ENCODE measurements around the gene NDUFAF4. TPM values are rescaled to one million over a fixed set of nuclear protein-coding genes. Genes with fewer than 3 reads are reported as not detected.

The NDUFAF4 gene
- total and polyA plus RNA-seq, 2 of the 13 experiments (the other 11 are each of a cell fraction or from before 2014, with no cell fraction given), result 41.3 to 59.7 TPM

DNA sequence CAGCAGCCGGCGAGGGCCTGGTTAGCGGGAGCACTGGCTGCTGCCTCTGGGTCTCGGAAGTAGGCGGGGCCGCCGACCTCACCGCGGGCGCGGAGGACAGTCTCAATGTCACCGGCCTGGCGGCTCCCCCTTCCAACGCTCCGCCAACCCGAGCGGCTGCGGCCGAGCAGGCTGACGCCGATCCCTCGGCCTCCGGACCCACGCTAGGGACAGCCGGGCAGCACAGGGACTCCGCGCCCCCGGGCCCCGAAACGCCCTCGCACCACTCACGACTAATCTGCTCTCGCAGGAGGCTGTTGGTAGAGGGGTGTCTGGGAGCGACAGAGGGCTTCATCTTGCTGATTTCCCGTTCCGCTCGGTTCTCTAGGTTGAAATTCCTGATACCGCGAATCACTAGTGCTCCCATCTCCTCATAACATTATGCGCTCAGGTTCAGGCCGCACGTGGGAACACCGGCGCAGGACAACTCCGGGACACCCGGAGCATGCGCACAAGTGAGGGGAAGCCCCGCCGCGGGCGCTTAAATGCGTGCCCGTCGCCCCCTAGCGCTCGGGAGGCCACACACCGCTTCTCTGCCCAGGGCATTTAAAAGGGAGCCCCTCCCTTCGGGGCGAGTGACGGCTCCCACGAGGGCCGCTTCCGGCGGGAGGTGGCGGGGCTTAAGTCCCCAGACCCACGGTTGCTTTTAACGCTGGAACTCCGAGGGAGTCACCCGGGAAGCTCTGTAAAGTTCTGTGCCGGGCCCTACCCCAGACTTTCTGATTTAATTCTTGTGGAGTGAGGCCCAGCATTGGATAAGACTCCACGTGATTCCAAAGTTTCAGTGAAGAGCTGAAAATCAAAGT, at the start of gene NDUFAF4 (continued):
- TF ChIP-seq, protein P1, sequence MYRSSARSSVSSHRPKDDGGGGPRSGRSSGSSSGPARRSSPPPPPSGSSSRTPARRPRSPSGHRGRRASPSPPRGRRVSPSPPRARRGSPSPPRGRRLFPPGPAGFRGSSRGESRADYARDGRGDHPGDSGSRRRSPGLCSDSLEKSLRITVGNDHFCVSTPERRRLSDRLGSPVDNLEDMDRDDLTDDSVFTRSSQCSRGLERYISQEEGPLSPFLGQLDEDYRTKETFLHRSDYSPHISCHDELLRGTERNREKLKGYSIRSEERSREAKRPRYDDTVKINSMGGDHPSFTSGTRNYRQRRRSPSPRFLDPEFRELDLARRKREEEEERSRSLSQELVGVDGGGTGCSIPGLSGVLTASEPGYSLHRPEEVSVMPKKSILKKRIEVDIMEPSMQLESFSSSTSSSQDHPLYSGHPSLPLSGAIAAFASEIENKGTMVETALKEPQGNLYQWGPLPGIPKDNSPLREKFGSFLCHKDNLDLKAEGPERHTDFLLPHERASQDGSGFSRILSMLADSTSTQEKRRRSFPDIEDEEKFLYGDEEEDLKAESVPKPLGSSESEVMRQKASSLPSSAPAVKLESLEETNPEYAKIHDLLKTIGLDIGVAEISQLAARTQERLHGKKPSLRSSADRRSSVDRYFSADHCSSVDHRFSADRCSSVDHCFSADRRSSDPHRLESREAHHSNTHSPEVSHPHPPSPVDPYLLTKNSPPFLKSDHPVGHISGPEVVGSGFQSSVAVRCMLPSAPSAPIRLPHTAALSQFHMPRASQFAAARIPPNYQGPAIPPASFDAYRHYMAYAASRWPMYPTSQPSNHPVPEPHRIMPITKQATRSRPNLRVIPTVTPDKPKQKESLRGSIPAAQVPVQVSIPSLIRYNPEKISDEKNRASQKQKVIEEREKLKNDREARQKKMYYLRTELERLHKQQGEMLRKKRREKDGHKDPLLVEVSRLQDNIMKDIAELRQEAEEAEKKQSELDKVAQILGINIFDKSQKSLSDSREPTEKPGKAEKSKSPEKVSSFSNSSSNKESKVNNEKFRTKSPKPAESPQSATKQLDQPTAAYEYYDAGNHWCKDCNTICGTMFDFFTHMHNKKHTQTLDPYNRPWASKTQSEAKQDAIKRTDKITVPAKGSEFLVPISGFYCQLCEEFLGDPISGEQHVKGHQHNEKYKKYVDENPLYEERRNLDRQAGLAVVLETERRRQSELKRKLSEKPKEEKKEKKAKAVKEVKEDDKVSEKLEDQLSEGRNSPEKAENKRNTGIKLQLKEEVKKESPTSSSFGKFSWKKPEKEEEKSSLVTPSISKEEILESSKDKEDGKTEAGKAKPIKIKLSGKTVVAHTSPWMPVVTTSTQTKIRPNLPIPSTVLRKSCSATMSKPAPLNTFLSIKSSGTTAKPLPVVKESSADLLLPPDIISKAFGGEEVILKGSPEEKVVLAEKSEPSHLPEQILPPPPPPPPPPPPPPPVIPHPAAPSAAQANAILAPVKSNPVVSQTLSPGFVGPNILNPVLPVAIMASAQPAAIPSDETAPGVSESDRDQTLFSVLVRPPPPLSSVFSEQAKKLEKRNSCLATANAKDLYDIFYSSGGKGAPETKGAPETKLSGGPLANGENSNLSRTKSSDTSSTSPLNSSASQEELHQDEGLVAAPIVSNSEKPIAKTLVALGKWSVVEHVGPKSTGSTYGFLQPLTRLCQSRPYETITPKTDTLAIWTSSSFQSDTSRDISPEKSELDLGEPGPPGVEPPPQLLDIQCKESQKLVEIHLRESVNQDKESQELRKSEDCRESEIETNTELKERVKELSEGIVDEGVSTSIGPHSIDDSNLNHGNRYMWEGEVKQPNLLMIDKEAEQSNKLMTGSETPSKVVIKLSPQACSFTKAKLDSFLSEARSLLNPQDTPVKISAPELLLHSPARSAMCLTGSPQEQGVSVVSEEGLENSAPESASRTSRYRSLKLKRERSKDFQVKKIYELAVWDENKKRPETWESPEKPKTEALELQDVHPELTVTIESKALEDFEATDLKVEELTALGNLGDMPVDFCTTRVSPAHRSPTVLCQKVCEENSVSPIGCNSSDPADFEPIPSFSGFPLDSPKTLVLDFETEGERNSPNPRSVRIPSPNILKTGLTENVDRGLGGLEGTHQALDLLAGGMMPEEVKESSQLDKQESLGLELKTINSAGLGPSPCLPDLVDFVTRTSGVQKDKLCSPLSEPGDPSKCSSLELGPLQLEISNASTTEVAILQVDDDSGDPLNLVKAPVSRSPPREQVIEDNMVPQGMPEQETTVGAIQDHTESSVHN (CRISPR knock-in tag; IDR thresholded peaks at IDR 0.05), result peak; percentile 79; the same call in 1 of the 2 replicates
- TF ChIP-seq YEATS2 (CRISPR knock-in tag; IDR thresholded peaks at IDR 0.05; ENCODE audit: borderline replicate concordance), result peak; percentile 88
- 0 out of 2 replicates have a peak, but pooled peaks have one; percentile 21 for TF ChIP-seq ZBTB21 (CRISPR knock-in tag; IDR thresholded peaks at IDR 0.05)
- TF ChIP-seq, protein P2, sequence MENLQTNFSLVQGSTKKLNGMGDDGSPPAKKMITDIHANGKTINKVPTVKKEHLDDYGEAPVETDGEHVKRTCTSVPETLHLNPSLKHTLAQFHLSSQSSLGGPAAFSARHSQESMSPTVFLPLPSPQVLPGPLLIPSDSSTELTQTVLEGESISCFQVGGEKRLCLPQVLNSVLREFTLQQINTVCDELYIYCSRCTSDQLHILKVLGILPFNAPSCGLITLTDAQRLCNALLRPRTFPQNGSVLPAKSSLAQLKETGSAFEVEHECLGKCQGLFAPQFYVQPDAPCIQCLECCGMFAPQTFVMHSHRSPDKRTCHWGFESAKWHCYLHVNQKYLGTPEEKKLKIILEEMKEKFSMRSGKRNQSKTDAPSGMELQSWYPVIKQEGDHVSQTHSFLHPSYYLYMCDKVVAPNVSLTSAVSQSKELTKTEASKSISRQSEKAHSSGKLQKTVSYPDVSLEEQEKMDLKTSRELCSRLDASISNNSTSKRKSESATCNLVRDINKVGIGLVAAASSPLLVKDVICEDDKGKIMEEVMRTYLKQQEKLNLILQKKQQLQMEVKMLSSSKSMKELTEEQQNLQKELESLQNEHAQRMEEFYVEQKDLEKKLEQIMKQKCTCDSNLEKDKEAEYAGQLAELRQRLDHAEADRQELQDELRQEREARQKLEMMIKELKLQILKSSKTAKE (CRISPR knock-in tag; IDR thresholded peaks at IDR 0.05; ENCODE audit: borderline replicate concordance), result no peak
- peak; percentile 68; the same call in 1 of the 2 replicates for TF ChIP-seq SAFB2 (CRISPR knock-in tag; IDR thresholded peaks at IDR 0.05; ENCODE audit: borderline replicate concordance, low read depth)
- TF ChIP-seq ZNF260 (CRISPR knock-in tag; IDR thresholded peaks at IDR 0.05; ENCODE audit: borderline replicate concordance, low read depth), result no peak
- no peak for TF ChIP-seq ZNF10 (CRISPR knock-in tag; IDR thresholded peaks at IDR 0.05; ENCODE audit: borderline replicate concordance, low read depth)
- 0 out of 2 replicates have a peak, but pooled peaks have one; percentile 86 for TF ChIP-seq ZNF615 (CRISPR knock-in tag; IDR thresholded peaks at IDR 0.05; ENCODE audit: borderline replicate concordance)
- TF ChIP-seq, protein P3, sequence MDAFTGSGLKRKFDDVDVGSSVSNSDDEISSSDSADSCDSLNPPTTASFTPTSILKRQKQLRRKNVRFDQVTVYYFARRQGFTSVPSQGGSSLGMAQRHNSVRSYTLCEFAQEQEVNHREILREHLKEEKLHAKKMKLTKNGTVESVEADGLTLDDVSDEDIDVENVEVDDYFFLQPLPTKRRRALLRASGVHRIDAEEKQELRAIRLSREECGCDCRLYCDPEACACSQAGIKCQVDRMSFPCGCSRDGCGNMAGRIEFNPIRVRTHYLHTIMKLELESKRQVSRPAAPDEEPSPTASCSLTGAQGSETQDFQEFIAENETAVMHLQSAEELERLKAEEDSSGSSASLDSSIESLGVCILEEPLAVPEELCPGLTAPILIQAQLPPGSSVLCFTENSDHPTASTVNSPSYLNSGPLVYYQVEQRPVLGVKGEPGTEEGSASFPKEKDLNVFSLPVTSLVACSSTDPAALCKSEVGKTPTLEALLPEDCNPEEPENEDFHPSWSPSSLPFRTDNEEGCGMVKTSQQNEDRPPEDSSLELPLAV (CRISPR knock-in tag; conservative IDR thresholded peaks at IDR 0.05; ENCODE audit: low read depth), result no peak
- no peak for TF ChIP-seq NRL (CRISPR knock-in tag; IDR thresholded peaks at IDR 0.05; ENCODE audit: borderline replicate concordance)
- TF ChIP-seq DR1 (CRISPR knock-in tag; IDR thresholded peaks at IDR 0.05), result no peak; the same call in 1 of the 2 replicates
- no peak for TF ChIP-seq ZNF782 (CRISPR knock-in tag; IDR thresholded peaks at IDR 0.05; ENCODE audit: borderline replicate concordance)
- TF ChIP-seq, protein P4, sequence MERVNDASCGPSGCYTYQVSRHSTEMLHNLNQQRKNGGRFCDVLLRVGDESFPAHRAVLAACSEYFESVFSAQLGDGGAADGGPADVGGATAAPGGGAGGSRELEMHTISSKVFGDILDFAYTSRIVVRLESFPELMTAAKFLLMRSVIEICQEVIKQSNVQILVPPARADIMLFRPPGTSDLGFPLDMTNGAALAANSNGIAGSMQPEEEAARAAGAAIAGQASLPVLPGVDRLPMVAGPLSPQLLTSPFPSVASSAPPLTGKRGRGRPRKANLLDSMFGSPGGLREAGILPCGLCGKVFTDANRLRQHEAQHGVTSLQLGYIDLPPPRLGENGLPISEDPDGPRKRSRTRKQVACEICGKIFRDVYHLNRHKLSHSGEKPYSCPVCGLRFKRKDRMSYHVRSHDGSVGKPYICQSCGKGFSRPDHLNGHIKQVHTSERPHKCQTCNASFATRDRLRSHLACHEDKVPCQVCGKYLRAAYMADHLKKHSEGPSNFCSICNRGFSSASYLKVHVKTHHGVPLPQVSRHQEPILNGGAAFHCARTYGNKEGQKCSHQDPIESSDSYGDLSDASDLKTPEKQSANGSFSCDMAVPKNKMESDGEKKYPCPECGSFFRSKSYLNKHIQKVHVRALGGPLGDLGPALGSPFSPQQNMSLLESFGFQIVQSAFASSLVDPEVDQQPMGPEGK (CRISPR knock-in tag; IDR thresholded peaks at IDR 0.05), result peak; percentile 97

Measured in HepG2 (cell line).